Measurements from ENCODE around the gene IRF2BPL.

DNA sequence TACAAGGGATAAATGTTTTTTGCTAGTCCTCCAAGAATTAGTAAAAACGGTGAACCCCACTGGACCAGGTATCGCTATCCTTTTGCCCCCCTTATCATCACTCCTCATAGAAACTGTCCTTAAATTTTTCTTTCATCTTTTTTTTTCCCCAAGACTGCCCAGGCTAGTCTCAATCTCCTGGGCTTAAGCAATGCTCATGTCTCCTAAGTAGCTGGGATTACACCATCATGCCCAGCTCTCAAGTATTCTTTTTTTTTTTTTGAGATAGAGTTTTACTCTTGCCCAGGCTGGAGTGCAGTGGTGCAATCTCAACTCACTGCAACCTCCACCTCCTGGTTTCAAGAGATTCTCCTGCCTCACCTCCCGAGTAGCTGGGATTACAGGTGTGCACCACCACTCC lies 9.7 kb downstream of the IRF2BPL start:
- TF ChIP-seq, protein P1, sequence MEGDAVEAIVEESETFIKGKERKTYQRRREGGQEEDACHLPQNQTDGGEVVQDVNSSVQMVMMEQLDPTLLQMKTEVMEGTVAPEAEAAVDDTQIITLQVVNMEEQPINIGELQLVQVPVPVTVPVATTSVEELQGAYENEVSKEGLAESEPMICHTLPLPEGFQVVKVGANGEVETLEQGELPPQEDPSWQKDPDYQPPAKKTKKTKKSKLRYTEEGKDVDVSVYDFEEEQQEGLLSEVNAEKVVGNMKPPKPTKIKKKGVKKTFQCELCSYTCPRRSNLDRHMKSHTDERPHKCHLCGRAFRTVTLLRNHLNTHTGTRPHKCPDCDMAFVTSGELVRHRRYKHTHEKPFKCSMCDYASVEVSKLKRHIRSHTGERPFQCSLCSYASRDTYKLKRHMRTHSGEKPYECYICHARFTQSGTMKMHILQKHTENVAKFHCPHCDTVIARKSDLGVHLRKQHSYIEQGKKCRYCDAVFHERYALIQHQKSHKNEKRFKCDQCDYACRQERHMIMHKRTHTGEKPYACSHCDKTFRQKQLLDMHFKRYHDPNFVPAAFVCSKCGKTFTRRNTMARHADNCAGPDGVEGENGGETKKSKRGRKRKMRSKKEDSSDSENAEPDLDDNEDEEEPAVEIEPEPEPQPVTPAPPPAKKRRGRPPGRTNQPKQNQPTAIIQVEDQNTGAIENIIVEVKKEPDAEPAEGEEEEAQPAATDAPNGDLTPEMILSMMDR (IDR thresholded peaks at IDR 0.05; ENCODE audit: insufficient read depth, low read length) = no peak
- TF ChIP-seq, protein P2, sequence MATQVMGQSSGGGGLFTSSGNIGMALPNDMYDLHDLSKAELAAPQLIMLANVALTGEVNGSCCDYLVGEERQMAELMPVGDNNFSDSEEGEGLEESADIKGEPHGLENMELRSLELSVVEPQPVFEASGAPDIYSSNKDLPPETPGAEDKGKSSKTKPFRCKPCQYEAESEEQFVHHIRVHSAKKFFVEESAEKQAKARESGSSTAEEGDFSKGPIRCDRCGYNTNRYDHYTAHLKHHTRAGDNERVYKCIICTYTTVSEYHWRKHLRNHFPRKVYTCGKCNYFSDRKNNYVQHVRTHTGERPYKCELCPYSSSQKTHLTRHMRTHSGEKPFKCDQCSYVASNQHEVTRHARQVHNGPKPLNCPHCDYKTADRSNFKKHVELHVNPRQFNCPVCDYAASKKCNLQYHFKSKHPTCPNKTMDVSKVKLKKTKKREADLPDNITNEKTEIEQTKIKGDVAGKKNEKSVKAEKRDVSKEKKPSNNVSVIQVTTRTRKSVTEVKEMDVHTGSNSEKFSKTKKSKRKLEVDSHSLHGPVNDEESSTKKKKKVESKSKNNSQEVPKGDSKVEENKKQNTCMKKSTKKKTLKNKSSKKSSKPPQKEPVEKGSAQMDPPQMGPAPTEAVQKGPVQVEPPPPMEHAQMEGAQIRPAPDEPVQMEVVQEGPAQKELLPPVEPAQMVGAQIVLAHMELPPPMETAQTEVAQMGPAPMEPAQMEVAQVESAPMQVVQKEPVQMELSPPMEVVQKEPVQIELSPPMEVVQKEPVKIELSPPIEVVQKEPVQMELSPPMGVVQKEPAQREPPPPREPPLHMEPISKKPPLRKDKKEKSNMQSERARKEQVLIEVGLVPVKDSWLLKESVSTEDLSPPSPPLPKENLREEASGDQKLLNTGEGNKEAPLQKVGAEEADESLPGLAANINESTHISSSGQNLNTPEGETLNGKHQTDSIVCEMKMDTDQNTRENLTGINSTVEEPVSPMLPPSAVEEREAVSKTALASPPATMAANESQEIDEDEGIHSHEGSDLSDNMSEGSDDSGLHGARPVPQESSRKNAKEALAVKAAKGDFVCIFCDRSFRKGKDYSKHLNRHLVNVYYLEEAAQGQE (IDR thresholded peaks at IDR 0.05; ENCODE audit: insufficient replicate concordance, low read depth) = no peak
- TF ChIP-seq GABPA (IDR thresholded peaks at IDR 0.05; ENCODE audit: low read depth) (no peak), POLR2AphosphoS5 (IDR thresholded peaks at IDR 0.05; ENCODE audit: low read depth) (no peak)

Data from HL-60 (cell line).